H9 (cell line): ENCODE data around the gene CALY. TPM values are rescaled to one million over a fixed set of nuclear protein-coding genes. Genes with fewer than 3 reads are reported as not detected.
A peak's percentile ranks its signal among the peaks of the same experiment; 100 is the strongest.

Source experiments
- DNase-seq: peaks from one replicate; pipeline ENCODE4 v3.0.0-alpha.2; 2017
- H2AFZ ChIP-seq: one replicate; pipeline ENCODE4 v1.6.1; 2013; ENCODE audit warnings: mild to moderate bottlenecking, low read length, control low read depth, moderate library complexity
- H2AK5ac ChIP-seq: 2 replicates; pipeline ENCODE4 v1.6.1; 2013; ENCODE audit warnings: low read length, control low read depth, mixed read lengths; ENCODE audit not compliant: insufficient read length
- H2BK120ac ChIP-seq: one replicate; pipeline ENCODE4 v1.6.1; 2013; ENCODE audit warnings: low read depth, mild to moderate bottlenecking, low read length, control low read depth, inconsistent platforms; ENCODE audit not compliant: poor library complexity, severe bottlenecking
- H2BK12ac ChIP-seq: 2 replicates; pipeline ENCODE4 v1.6.1; 2013; ENCODE audit warnings: low read length, control low read depth, mixed read lengths, low read depth; ENCODE audit not compliant: insufficient read length
- H2BK15ac ChIP-seq: 2 replicates; pipeline ENCODE4 v1.6.1; 2013; ENCODE audit warnings: low read depth, low read length, control low read depth
- H2BK20ac ChIP-seq: one replicate; pipeline ENCODE4 v1.6.1; 2013; ENCODE audit warnings: low read depth, mild to moderate bottlenecking, low read length, control low read depth, inconsistent platforms; ENCODE audit not compliant: poor library complexity, severe bottlenecking
- H2BK5ac ChIP-seq: 2 replicates; pipeline ENCODE4 v1.6.1; 2013; ENCODE audit warnings: low read length, control low read depth, mixed read lengths; ENCODE audit not compliant: insufficient read length
- H3K14ac ChIP-seq: 2 replicates; pipeline ENCODE4 v1.6.1; 2013; ENCODE audit warnings: low read length, control low read depth; ENCODE audit not compliant: insufficient read depth
- H3K18ac ChIP-seq: 2 replicates; pipeline ENCODE4 v1.6.1; 2013; ENCODE audit warnings: low read depth, mild to moderate bottlenecking, mixed read lengths, low read length, control low read depth; ENCODE audit not compliant: insufficient read length
- H3K23ac ChIP-seq: 2 replicates; pipeline ENCODE4 v1.6.1; 2013; ENCODE audit warnings: low read length, control low read depth, mixed read lengths, low read depth; ENCODE audit not compliant: insufficient read length
- H3K23me2 ChIP-seq: 2 replicates; pipeline ENCODE4 v1.6.1; 2013; ENCODE audit warnings: low read depth, mild to moderate bottlenecking, mixed read lengths, low read length, control low read depth; ENCODE audit not compliant: insufficient read length, poor library complexity, severe bottlenecking
- H3K27ac ChIP-seq: 2 replicates; pipeline ENCODE4 v1.5.1; 2013; ENCODE audit warnings: low read length, control low read depth, mixed read lengths, low read depth; ENCODE audit not compliant: insufficient read length
- H3K27me3 ChIP-seq: 2 replicates; pipeline ENCODE4 v1.6.1; 2013; ENCODE audit warnings: low read length, control low read depth, inconsistent platforms; ENCODE audit not compliant: insufficient read depth
- H3K4ac ChIP-seq: 2 replicates; pipeline ENCODE4 v1.6.1; 2013; ENCODE audit warnings: low read depth, mild to moderate bottlenecking, control low read depth, inconsistent platforms, low read length, moderate library complexity
- H3K4me1 ChIP-seq: 2 replicates; pipeline ENCODE4 v1.6.1; 2013; ENCODE audit warnings: low read length, control low read depth, inconsistent platforms; ENCODE audit not compliant: insufficient read depth
- H3K4me2 ChIP-seq: 2 replicates; pipeline ENCODE4 v1.6.1; 2013; ENCODE audit warnings: low read length, control low read depth, mixed read lengths; ENCODE audit not compliant: insufficient read length, insufficient read depth
- H3K56ac ChIP-seq: 2 replicates; pipeline ENCODE4 v1.6.1; 2013; ENCODE audit warnings: low read depth, mild to moderate bottlenecking, mixed read lengths, low read length, control low read depth; ENCODE audit not compliant: insufficient read length
- H3K79me1 ChIP-seq: 2 replicates; pipeline ENCODE4 v1.6.1; 2013; ENCODE audit warnings: low read depth, mild to moderate bottlenecking, moderate library complexity, low read length, control low read depth, inconsistent platforms; ENCODE audit not compliant: insufficient read depth, poor library complexity, severe bottlenecking
- H3K79me2 ChIP-seq: 2 replicates; pipeline ENCODE4 v1.6.1; 2013; ENCODE audit warnings: low read length, control low read depth, inconsistent platforms; ENCODE audit not compliant: insufficient read depth
- H3K9ac ChIP-seq: 2 replicates; pipeline ENCODE4 v1.6.1; 2013; ENCODE audit warnings: low read length, control low read depth, mixed read lengths; ENCODE audit not compliant: insufficient read length; ENCODE audit errors: extremely low read depth
- H3K9me3 ChIP-seq: one replicate; pipeline ENCODE4 v1.6.1; 2013; ENCODE audit warnings: low read depth, low read length, inconsistent platforms; ENCODE audit not compliant: control insufficient read depth
- H3T11ph ChIP-seq: one replicate; pipeline ENCODE4 v1.6.1; 2013; ENCODE audit warnings: mild to moderate bottlenecking, low read length, control low read depth, inconsistent platforms
- H4K20me1 ChIP-seq: one replicate; pipeline ENCODE4 v1.6.1; 2013; ENCODE audit not compliant: control insufficient read depth, insufficient read length, insufficient read depth
- H4K5ac ChIP-seq: 2 replicates; pipeline ENCODE4 v1.6.1; 2013; ENCODE audit warnings: low read depth, mild to moderate bottlenecking, mixed read lengths, low read length, control low read depth; ENCODE audit not compliant: insufficient read length
- H4K8ac ChIP-seq: replicated peaks from 2 replicates; pipeline ENCODE4 v1.6.1; 2013; ENCODE audit warnings: low read length, control low read depth, mixed read lengths, low read depth; ENCODE audit not compliant: insufficient read length
- H4K91ac ChIP-seq: 2 replicates; pipeline ENCODE4 v1.6.1; 2013; ENCODE audit warnings: low read depth, mild to moderate bottlenecking, moderate library complexity, mixed read lengths, low read length, control low read depth; ENCODE audit not compliant: insufficient read length
- H3K27ac Mint-ChIP-seq, 3 experiments: 2 replicates in 2 of 3; 3 replicates in 1 of 3; pipeline ENCODE4 v1.8.0; 2020 to 2021; ENCODE audit warnings: mixed read lengths in 3 of 3, mild to moderate bottlenecking in 1 of 3, moderate library complexity in 1 of 3
- H3K27me3 Mint-ChIP-seq: 2 replicates; pipeline ENCODE4 v1.8.0; 2021; ENCODE audit warnings: low read depth, mild to moderate bottlenecking, moderate library complexity, mixed read lengths
- H3K36me3 Mint-ChIP-seq, 3 experiments: 2 replicates in 2 of 3; 3 replicates in 1 of 3; pipeline ENCODE4 v1.8.0; 2020 to 2021; ENCODE audit warnings: low read depth in 3 of 3, mixed read lengths in 3 of 3; ENCODE audit not compliant: insufficient read depth in 1 of 3
- H3K4me1 Mint-ChIP-seq, 2 experiments: 2 replicates each; pipeline ENCODE4 v1.8.0; 2020; ENCODE audit warnings: mixed read lengths in 2 of 2
- H3K4me3 Mint-ChIP-seq, 2 experiments: 2 replicates in 1 of 2; 3 replicates in 1 of 2; pipeline ENCODE4 v1.8.0; 2020 to 2021; ENCODE audit warnings: mild to moderate bottlenecking in 2 of 2, mixed read lengths in 2 of 2, moderate library complexity in 1 of 2
- H3K9me3 Mint-ChIP-seq, 2 experiments: 2 replicates in 1 of 2; 3 replicates in 1 of 2; pipeline ENCODE4 v1.8.0; 2020; ENCODE audit warnings: mild to moderate bottlenecking in 2 of 2, mixed read lengths in 2 of 2, moderate library complexity in 1 of 2
- WGBS: extraction: QIAGEN DNeasy Blood & Tissue Kit; methylation state at CpG from one replicate; pipeline ENCODE4 v1.1.7; 2013; ENCODE audit warnings: missing lambda C conversion rate, low lambda C conversion rate, mixed read lengths; ENCODE audit not compliant: insufficient read length; ENCODE audit errors: extremely low coverage; 5-methylcytosine and 5-hydroxymethylcytosine counted together
- total RNA-seq: library from RNA; stranded (reverse); gene quantifications from 2 replicates; pipeline ENCODE4 v1.2.1, GENCODE V29; 2021
- TF ChIP-seq, protein P1 (sequence below): fragments of 200-600 bp; sonication (generic); conservative IDR thresholded peaks from 3 replicates; pipeline ENCODE4 v1.8.0; 2021; ENCODE audit warnings: antibody characterized with exemption, mild to moderate bottlenecking

CALY gene
- total RNA-seq, 1 experiment from 2014 or later, result 2.9 TPM

- no peak overlapping the region for H3K4me3 Mint-ChIP-seq
- Histone ChIP-seq H3K79me1 (no peaks in the 10 kb centered on the region), H2BK5ac (no peak overlapping the region), H2BK15ac (no peak overlapping the region), H3K23me2 (no peaks in the 10 kb centered on the region), H3K14ac (no peak overlapping the region; the same call in 1 of the 2 replicates), H3K9ac (no peak overlapping the region), H3K56ac (no peak overlapping the region), H2AFZ (no peak overlapping the region), H4K91ac (no peak overlapping the region), H2AK5ac (no peak overlapping the region), H3K23ac (no peak overlapping the region), H2BK120ac (no peak overlapping the region), H3K4me1 (peaks cover 2% of the 10 kb centered on the region; the same call in 1 of the 2 replicates), H4K5ac (no peak overlapping the region), H3K27ac (no peak overlapping the region), H3K27me3 (peaks cover under 1% of the 10 kb centered on the region; the same call in 1 of the 2 replicates), H3K79me2 (no peaks in the 10 kb centered on the region), H3K4me2 (no peak overlapping the region), H4K8ac (no peak overlapping the region), H3K4ac (no peak overlapping the region), H3K9me3 (no peaks in the 10 kb centered on the region), H2BK12ac (no peak overlapping the region), H4K20me1 (no peaks in the 10 kb centered on the region), H2BK20ac (no peak overlapping the region), H3K18ac (no peak overlapping the region), H3T11ph (no peak overlapping the region)
- no peaks in the 10 kb centered on the region; a peak in 1 of 7 replicates for H3K36me3 Mint-ChIP-seq
- TF ChIP-seq, protein P1, sequence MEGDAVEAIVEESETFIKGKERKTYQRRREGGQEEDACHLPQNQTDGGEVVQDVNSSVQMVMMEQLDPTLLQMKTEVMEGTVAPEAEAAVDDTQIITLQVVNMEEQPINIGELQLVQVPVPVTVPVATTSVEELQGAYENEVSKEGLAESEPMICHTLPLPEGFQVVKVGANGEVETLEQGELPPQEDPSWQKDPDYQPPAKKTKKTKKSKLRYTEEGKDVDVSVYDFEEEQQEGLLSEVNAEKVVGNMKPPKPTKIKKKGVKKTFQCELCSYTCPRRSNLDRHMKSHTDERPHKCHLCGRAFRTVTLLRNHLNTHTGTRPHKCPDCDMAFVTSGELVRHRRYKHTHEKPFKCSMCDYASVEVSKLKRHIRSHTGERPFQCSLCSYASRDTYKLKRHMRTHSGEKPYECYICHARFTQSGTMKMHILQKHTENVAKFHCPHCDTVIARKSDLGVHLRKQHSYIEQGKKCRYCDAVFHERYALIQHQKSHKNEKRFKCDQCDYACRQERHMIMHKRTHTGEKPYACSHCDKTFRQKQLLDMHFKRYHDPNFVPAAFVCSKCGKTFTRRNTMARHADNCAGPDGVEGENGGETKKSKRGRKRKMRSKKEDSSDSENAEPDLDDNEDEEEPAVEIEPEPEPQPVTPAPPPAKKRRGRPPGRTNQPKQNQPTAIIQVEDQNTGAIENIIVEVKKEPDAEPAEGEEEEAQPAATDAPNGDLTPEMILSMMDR, result no peak
- peaks cover 10 to 24% of the 10 kb centered on the region in 2 experiments for H3K4me1 Mint-ChIP-seq
- no peaks in the 10 kb centered on the region; a peak in 1 of 5 replicates for H3K9me3 Mint-ChIP-seq
- DNase-seq, result no peak
- WGBS, result no CpG with 5 or more reads among the region's 8 CpGs
- H3K27me3 Mint-ChIP-seq, result peaks cover 21% of the 10 kb centered on the region
- H3K27ac Mint-ChIP-seq, result peak overlapping the region in 1 of 3 experiments; percentile 12; a peak in 2 of 7 replicates
Measured at GRCh38 chr10:133342942-133343341, 6.2 kb upstream of the CALY start.
